Adrenal gland (tissue), 12 donors: ENCODE results near the gene LARP1. TPM values are rescaled to one million over a fixed set of nuclear protein-coding genes. Genes with fewer than 3 reads are reported as not detected.
"Not testable (repeated sequence)": the region's sequence is repeated elsewhere in the genome, so short reads cannot be mapped to it uniquely, and the experiment has no call there.

ENCODE experiments used
- DNase-seq, 7 donors: peaks; one replicate each; pipeline ENCODE4 v3.0.0-alpha.2; 2019 to 2020
- H3K27ac ChIP-seq, 5 donors: fragments of 200-600 bp; sonication (generic) in 4 of 5; 1 replicate in 3 of 5; 2 replicates in 2 of 5; pipeline versions ENCODE4 v1.5.1 to v1.8.0; 2016 to 2020; ENCODE audit warnings: mild to moderate bottlenecking in 1 of 5
- H3K27me3 ChIP-seq: fragments of 200-600 bp; 2 replicates; pipeline ENCODE4 v1.8.0; 2021
- H3K36me3 ChIP-seq, 2 donors: fragments of 200-600 bp; replicated peaks in 1 of 2; 1 replicate in 1 of 2; 2 replicates in 1 of 2; pipeline versions ENCODE4 v1.5.1 to v1.8.0; 2018 to 2022
- H3K4me1 ChIP-seq, 2 donors: fragments of 200-600 bp; replicated peaks in 1 of 2; 1 replicate in 1 of 2; 2 replicates in 1 of 2; pipeline versions ENCODE4 v1.5.1 to v1.8.0; 2018 to 2021
- H3K4me3 ChIP-seq, 4 donors: fragments of 200-600 bp; sonication (generic) in 3 of 4; one replicate each; pipeline ENCODE4 v1.5.1; 2016 to 2018
- H3K9me3 ChIP-seq, 3 donors: fragments of 200-600 bp; sonication (generic) in 1 of 3; replicated peaks in 1 of 3; 1 replicate in 2 of 3; 2 replicates in 1 of 3; pipeline versions ENCODE4 v1.5.1 to v1.8.0; 2016 to 2021
- POLR2A ChIP-seq, 2 donors: fragments of 450-650 bp; IDR thresholded peaks; one replicate each; pipeline ENCODE4 v1.6.1; 2017; ENCODE audit warnings: antibody characterized with exemption in 2 of 2, mild to moderate bottlenecking in 2 of 2, moderate library complexity in 1 of 2
- WGBS, 4 donors: extraction: QIAGEN DNeasy Blood & Tissue Kit in 2 of 4; methylation state at CpG; one replicate each; pipeline versions ENCODE4 v1.1.5 to v1.1.7; 2013 to 2017; 5-methylcytosine and 5-hydroxymethylcytosine counted together
- intact Hi-C, 2 donors: fragments of 100-400 bp; cut with DNase I; formaldehyde crosslinking; loops; one replicate each; pipeline versions ENCODE4 v1.14.1 to v1.15.0; 2022 to 2023
- polyA plus RNA-seq, 3 donors: library from polyadenylated mRNA; stranded (reverse); fragments of 200-250 nt in 2 of 3; fragments of 350-450 nt in 1 of 3; fragmentation: Illumina TruSeq in 1 of 3; extraction: RNeasy Lipid Tissue Mini Kit (QIAGEN cat#74804) in 1 of 3; gene quantifications; one replicate each; pipeline ENCODE4 v1.2.3, GENCODE V29; 2013 to 2014
- total RNA-seq, 9 donors: library from RNA; depleted of rRNA in 4 of 9; stranded (reverse); fragments of >200 nt in 4 of 9; fragments of 120-200 nt in 1 of 9; fragmentation: NEBNext Ultra II Directional in 1 of 9; extraction: Animal tissue kit (Norgen Biotek cat#: 25700) in 1 of 9; gene quantifications; one replicate each; pipeline versions ENCODE4 v1.1.0 to v1.2.4, GENCODE V29; 2013 to 2023
- TF ChIP-seq, protein P1 (sequence below), 6 experiments: fragments of 450-650 bp in 4 of 6; fragments of 200-600 bp in 2 of 6; sonication (generic) in 1 of 6; IDR thresholded peaks; 1 replicate in 5 of 6; 2 replicates in 1 of 6; pipeline versions ENCODE4 v1.5.1 to v1.8.0; 2016 to 2021; ENCODE audit warnings: antibody characterized with exemption in 6 of 6, mild to moderate bottlenecking in 2 of 6, moderate library complexity in 1 of 6
- donor health status: healthy with polysubstance abuse.
- donor health status: Bipolar disorder and iron deficiency.
- donor health status: DM: yes; HTN: yes; CAD: no.
- donor health status: DM: no; HTN: no; CAD: no.
- donor health status: DM: no; HTN: no; CAD: no.
- donor health status: DM: yes; HTN: yes; CAD: no.

The LARP1 gene
- total and polyA plus RNA-seq, 12 donors: 30.5 to 209 (median 126) TPM

GRCh38 chr5:154829589-154830218, 74.5 kb downstream of the LARP1 start:
- Histone ChIP-seq H3K27ac (peak overlapping the region in 1 of 5 donors; percentile 26), H3K4me3 (no peak overlapping the region), H3K9me3 (no peaks in the 10 kb centered on the region), H3K27me3 (no peaks in the 10 kb centered on the region), H3K4me1 (peaks cover 0 to 4% of the 10 kb centered on the region in 2 donors), H3K36me3 (peaks cover 0 to 26% of the 10 kb centered on the region in 2 donors)
- intact Hi-C loops: no loop called here
- TF ChIP-seq, protein P1, sequence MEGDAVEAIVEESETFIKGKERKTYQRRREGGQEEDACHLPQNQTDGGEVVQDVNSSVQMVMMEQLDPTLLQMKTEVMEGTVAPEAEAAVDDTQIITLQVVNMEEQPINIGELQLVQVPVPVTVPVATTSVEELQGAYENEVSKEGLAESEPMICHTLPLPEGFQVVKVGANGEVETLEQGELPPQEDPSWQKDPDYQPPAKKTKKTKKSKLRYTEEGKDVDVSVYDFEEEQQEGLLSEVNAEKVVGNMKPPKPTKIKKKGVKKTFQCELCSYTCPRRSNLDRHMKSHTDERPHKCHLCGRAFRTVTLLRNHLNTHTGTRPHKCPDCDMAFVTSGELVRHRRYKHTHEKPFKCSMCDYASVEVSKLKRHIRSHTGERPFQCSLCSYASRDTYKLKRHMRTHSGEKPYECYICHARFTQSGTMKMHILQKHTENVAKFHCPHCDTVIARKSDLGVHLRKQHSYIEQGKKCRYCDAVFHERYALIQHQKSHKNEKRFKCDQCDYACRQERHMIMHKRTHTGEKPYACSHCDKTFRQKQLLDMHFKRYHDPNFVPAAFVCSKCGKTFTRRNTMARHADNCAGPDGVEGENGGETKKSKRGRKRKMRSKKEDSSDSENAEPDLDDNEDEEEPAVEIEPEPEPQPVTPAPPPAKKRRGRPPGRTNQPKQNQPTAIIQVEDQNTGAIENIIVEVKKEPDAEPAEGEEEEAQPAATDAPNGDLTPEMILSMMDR (IDR thresholded peaks at IDR 0.05): no peak
- TF ChIP-seq POLR2A (IDR thresholded peaks at IDR 0.05): no peak
- 75 to 88% (median 83%) methylated on average over 4 of the region's 4 CpGs for WGBS, 4 donors
- no peak for DNase-seq

- intact Hi-C loops: no loop called here
- peaks cover under 1 to 10% of the 10 kb centered on the region in 2 donors for H3K4me1 ChIP-seq
- no peak overlapping the region for H3K27ac ChIP-seq
- H3K36me3 ChIP-seq: peaks cover 0 to 26% of the 10 kb centered on the region in 2 donors
- no peaks in the 10 kb centered on the region for H3K9me3 ChIP-seq
- DNase-seq: no peak
- H3K27me3 ChIP-seq: no peaks in the 10 kb centered on the region
- TF ChIP-seq, protein P1 (IDR thresholded peaks at IDR 0.05): no peak
- no peak for TF ChIP-seq POLR2A (IDR thresholded peaks at IDR 0.05)
- H3K4me3 ChIP-seq: no peak overlapping the region
- 89 to 94% (median 93%) methylated on average over 7 of the region's 7 CpGs for WGBS, 4 donors
These were observed 75.0 kb downstream of the LARP1 start for GRCh38 chr5:154830219-154830595.

- WGBS, 4 donors: 93 to 100% (median 96%) methylated on average over 4 of the region's 4 CpGs
- Histone ChIP-seq H3K4me3 (no peak overlapping the region), H3K27ac (no peak overlapping the region), H3K27me3 (no peaks in the 10 kb centered on the region), H3K36me3 (peaks cover 0 to 26% of the 10 kb centered on the region in 2 donors), H3K4me1 (peaks cover 3 to 13% of the 10 kb centered on the region in 2 donors), H3K9me3 (no peaks in the 10 kb centered on the region)
- TF ChIP-seq, protein P1 (IDR thresholded peaks at IDR 0.05): no peak
- no peak for TF ChIP-seq POLR2A (IDR thresholded peaks at IDR 0.05)
- DNase-seq: no peak
- intact Hi-C loops: no loop called here
These were observed 75.4 kb downstream of the LARP1 start for GRCh38 chr5:154830596-154830995.

DNA sequence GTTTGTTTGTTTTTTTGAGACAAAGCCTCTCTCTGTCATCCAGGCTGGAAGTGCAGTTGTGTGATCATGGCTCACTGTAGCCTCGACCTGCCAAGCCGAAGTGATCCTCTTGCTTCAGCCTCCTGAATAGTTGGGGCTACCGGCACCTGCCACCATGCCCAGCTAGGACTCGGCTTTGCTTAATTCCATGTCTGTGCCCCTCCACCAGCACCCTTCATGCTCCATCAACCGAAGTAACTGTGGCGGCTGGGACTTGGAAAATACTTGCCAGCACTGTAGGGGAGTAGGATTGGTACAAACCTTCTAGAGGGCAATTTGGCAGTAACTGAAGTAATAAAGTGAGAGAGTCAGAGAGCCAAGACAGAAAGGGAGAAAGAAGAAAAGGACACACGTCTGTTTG, 76.3 kb downstream of the LARP1 start:
- intact Hi-C loops: no loop called here
- no peak overlapping the region for H3K4me3 ChIP-seq
- H3K27ac ChIP-seq: no peak overlapping the region
- DNase-seq: no peak
- H3K27me3 ChIP-seq: no peaks in the 10 kb centered on the region
- no peaks in the 10 kb centered on the region for H3K9me3 ChIP-seq
- H3K4me1 ChIP-seq: peaks cover 3 to 15% of the 10 kb centered on the region in 2 donors
- no peak for TF ChIP-seq POLR2A (IDR thresholded peaks at IDR 0.05)
- TF ChIP-seq, protein P1 (IDR thresholded peaks at IDR 0.05): no peak
- 91 to 94% (median 92%) methylated on average over 7 of the region's 7 CpGs for WGBS, 4 donors
- peaks cover 0 to 26% of the 10 kb centered on the region in 2 donors for H3K36me3 ChIP-seq

GRCh38 chr5:154832804-154833203, 77.6 kb downstream of the LARP1 start:
- peaks cover 0 to 25% of the 10 kb centered on the region in 2 donors for H3K36me3 ChIP-seq
- 98 to 100% (median 99%) methylated on average over 3 of the region's 3 CpGs for WGBS, 4 donors
- not testable (repeated sequence) for DNase-seq

More at GRCh38 chr5:154832804-154833203, 77.6 kb downstream of the LARP1 start:
- H3K27ac ChIP-seq, H3K4me3 ChIP-seq, intact Hi-C loops, H3K27me3 ChIP-seq, H3K9me3 ChIP-seq: not testable (repeated sequence)
- H3K4me1 ChIP-seq: peaks cover 3 to 15% of the 10 kb centered on the region in 2 donors
